IPS-18a (cell line): ENCODE measurements around the gene GPR25.

Experiments
- H3K27ac ChIP-seq: one replicate; pipeline ENCODE4 v1.5.1; 2013; ENCODE audit warnings: low read length
- H3K27me3 ChIP-seq: one replicate; pipeline ENCODE4 v1.6.1; 2013; ENCODE audit warnings: mild to moderate bottlenecking, low read length; ENCODE audit not compliant: control insufficient read depth, insufficient read depth
- H3K36me3 ChIP-seq: one replicate; pipeline ENCODE4 v1.6.1; 2013; ENCODE audit warnings: low read depth, low read length; ENCODE audit not compliant: control insufficient read depth
- H3K4me1 ChIP-seq: one replicate; pipeline ENCODE4 v1.6.1; 2013; ENCODE audit warnings: low read depth, low read length; ENCODE audit not compliant: control insufficient read depth
- H3K4me3 ChIP-seq: one replicate; pipeline ENCODE4 v1.5.1; 2013; ENCODE audit warnings: low read length
- H3K9ac ChIP-seq: one replicate; pipeline ENCODE4 v1.6.1; 2013; ENCODE audit warnings: mild to moderate bottlenecking, low read length, moderate library complexity
- H3K9me3 ChIP-seq: one replicate; pipeline ENCODE4 v1.6.1; 2013; ENCODE audit warnings: low read depth, low read length; ENCODE audit not compliant: control insufficient read depth

GPR25 gene

GRCh38 chr1:200875416-200875815 is 2.6 kb downstream of the GPR25 start:
- no peaks in the 10 kb centered on the region for H3K9me3 ChIP-seq
- no peaks in the 10 kb centered on the region for H3K27me3 ChIP-seq
- no peak overlapping the region for H3K4me3 ChIP-seq
- no peak overlapping the region for H3K9ac ChIP-seq
- no peak overlapping the region for H3K27ac ChIP-seq
- H3K4me1 ChIP-seq, result peaks cover 6% of the 10 kb centered on the region
- H3K36me3 ChIP-seq, result no peaks in the 10 kb centered on the region

- H3K9me3 ChIP-seq, result no peaks in the 10 kb centered on the region
- H3K4me3 ChIP-seq, result no peak overlapping the region
- H3K27ac ChIP-seq, result no peak overlapping the region
- H3K27me3 ChIP-seq, result no peaks in the 10 kb centered on the region
- no peaks in the 10 kb centered on the region for H3K36me3 ChIP-seq
- H3K4me1 ChIP-seq, result peaks cover 6% of the 10 kb centered on the region
- no peak overlapping the region for H3K9ac ChIP-seq
Measured at GRCh38 chr1:200877010-200877409, 4.2 kb downstream of the GPR25 start.

- Histone ChIP-seq H3K36me3 (no peaks in the 10 kb centered on the region), H3K9me3 (no peaks in the 10 kb centered on the region), H3K4me1 (peaks cover 6% of the 10 kb centered on the region), H3K27me3 (no peaks in the 10 kb centered on the region), H3K27ac (no peak overlapping the region), H3K4me3 (no peak overlapping the region), H3K9ac (no peak overlapping the region)
Measured at GRCh38 chr1:200877839-200878551, 5.2 kb downstream of the GPR25 start.

- Histone ChIP-seq H3K4me3 (no peak overlapping the region), H3K9ac (no peak overlapping the region), H3K4me1 (peaks cover 9% of the 10 kb centered on the region), H3K27ac (no peak overlapping the region), H3K9me3 (no peaks in the 10 kb centered on the region), H3K36me3 (no peaks in the 10 kb centered on the region), H3K27me3 (no peaks in the 10 kb centered on the region)
Measured at GRCh38 chr1:200880212-200880611, 7.4 kb downstream of the GPR25 start.

- Histone ChIP-seq H3K27ac (no peak overlapping the region), H3K36me3 (no peaks in the 10 kb centered on the region), H3K9ac (no peak overlapping the region), H3K9me3 (no peaks in the 10 kb centered on the region), H3K27me3 (no peaks in the 10 kb centered on the region), H3K4me1 (peaks cover 13% of the 10 kb centered on the region), H3K4me3 (no peak overlapping the region)
Measured at GRCh38 chr1:200883118-200883517, 10.3 kb downstream of the GPR25 start.

GRCh38 chr1:200885623-200886402 is 13.0 kb downstream of the GPR25 start:
- H3K27ac ChIP-seq, result no peak overlapping the region
- H3K4me1 ChIP-seq, result peaks cover 24% of the 10 kb centered on the region
- no peaks in the 10 kb centered on the region for H3K36me3 ChIP-seq
- no peak overlapping the region for H3K9ac ChIP-seq
- H3K27me3 ChIP-seq, result no peaks in the 10 kb centered on the region
- H3K9me3 ChIP-seq, result no peaks in the 10 kb centered on the region
- H3K4me3 ChIP-seq, result no peak overlapping the region

GRCh38 chr1:200886594-200886993 is 13.8 kb downstream of the GPR25 start:
- Histone ChIP-seq H3K36me3 (no peaks in the 10 kb centered on the region), H3K27me3 (no peaks in the 10 kb centered on the region), H3K4me3 (no peak overlapping the region), H3K4me1 (peaks cover 24% of the 10 kb centered on the region), H3K27ac (no peak overlapping the region), H3K9me3 (no peaks in the 10 kb centered on the region), H3K9ac (no peak overlapping the region)

- Histone ChIP-seq H3K4me3 (no peak overlapping the region), H3K36me3 (no peaks in the 10 kb centered on the region), H3K9me3 (no peaks in the 10 kb centered on the region), H3K27me3 (no peaks in the 10 kb centered on the region), H3K9ac (no peak overlapping the region), H3K4me1 (peaks cover 24% of the 10 kb centered on the region), H3K27ac (no peak overlapping the region)
Measured at GRCh38 chr1:200887036-200887435, 14.3 kb downstream of the GPR25 start.

GRCh38 chr1:200887772-200888348 is 15.1 kb downstream of the GPR25 start:
- Histone ChIP-seq H3K27ac (no peak overlapping the region), H3K9ac (no peak overlapping the region), H3K27me3 (no peaks in the 10 kb centered on the region), H3K4me1 (peaks cover 31% of the 10 kb centered on the region), H3K36me3 (no peaks in the 10 kb centered on the region), H3K4me3 (no peak overlapping the region), H3K9me3 (no peaks in the 10 kb centered on the region)

- H3K9ac ChIP-seq, result no peak overlapping the region
Measured at GRCh38 chr1:200888349-200888838, 15.6 kb downstream of the GPR25 start.

GRCh38 chr1:200889571-200889970 is 16.8 kb downstream of the GPR25 start:
- Histone ChIP-seq H3K27me3 (no peaks in the 10 kb centered on the region), H3K9ac (no peak overlapping the region), H3K4me1 (peaks cover 41% of the 10 kb centered on the region), H3K9me3 (no peaks in the 10 kb centered on the region), H3K36me3 (no peaks in the 10 kb centered on the region), H3K27ac (no peak overlapping the region), H3K4me3 (no peak overlapping the region)

More at GRCh38 chr1:200888349-200888838, 15.6 kb downstream of the GPR25 start:
- H3K9me3 ChIP-seq, result no peaks in the 10 kb centered on the region
- no peak overlapping the region for H3K4me3 ChIP-seq
- no peaks in the 10 kb centered on the region for H3K27me3 ChIP-seq
- H3K36me3 ChIP-seq, result no peaks in the 10 kb centered on the region
- no peak overlapping the region for H3K27ac ChIP-seq
- H3K4me1 ChIP-seq, result peaks cover 34% of the 10 kb centered on the region
